Measurements from ENCODE around the gene MINDY4B.

Gene MINDY4B

GRCh38 chr3:150913133-150913922 is 8.1 kb upstream of the MINDY4B start:
- no peaks in the 10 kb centered on the region for H3K9me2 ChIP-seq (replicated peaks; ENCODE audit: insufficient read depth, low read length)
- no peak overlapping the region for H3K4me3 ChIP-seq (ENCODE audit: low read length)
- TF ChIP-seq EZH2phosphoT487 (IDR thresholded peaks at IDR 0.05; ENCODE audit: low read length) = no peak
- no peaks in the 10 kb centered on the region for H3K36me3 ChIP-seq (replicated peaks; ENCODE audit: insufficient read depth, low read length)
- H3K4me2 ChIP-seq (ENCODE audit: low read depth, low read length) = no peak overlapping the region
- H3F3A ChIP-seq (ENCODE audit: insufficient read depth, low read length) = no peaks in the 10 kb centered on the region
- no peak overlapping the region for H3K27ac ChIP-seq (ENCODE audit: low read length)
- no peaks in the 10 kb centered on the region for H3K9me3 ChIP-seq (replicated peaks; ENCODE audit: insufficient read depth, low read length)
- no peaks in the 10 kb centered on the region for H3K79me2 ChIP-seq (ENCODE audit: low read length)
- H3K27me3 ChIP-seq (replicated peaks; ENCODE audit: insufficient read depth, low read length) = no peaks in the 10 kb centered on the region
- no peaks in the 10 kb centered on the region for H4K20me1 ChIP-seq (ENCODE audit: insufficient read depth, low read length)
- no peak overlapping the region for H2AFZ ChIP-seq (ENCODE audit: low read length)
- no peak overlapping the region for H3K9ac ChIP-seq (ENCODE audit: low read length)
- no peak for DNase-seq
- no peaks in the 10 kb centered on the region for H3K4me1 ChIP-seq (ENCODE audit: low read length)

GRCh38 chr3:150912501-150912900 is 7.3 kb upstream of the MINDY4B start:
- no peaks in the 10 kb centered on the region for H3K27me3 ChIP-seq (replicated peaks; ENCODE audit: insufficient read depth, low read length)
- H3K9me2 ChIP-seq (replicated peaks; ENCODE audit: insufficient read depth, low read length) = no peaks in the 10 kb centered on the region
- H3K79me2 ChIP-seq (ENCODE audit: low read length) = no peaks in the 10 kb centered on the region
- no peak overlapping the region for H2AFZ ChIP-seq (ENCODE audit: low read length)
- no peak for TF ChIP-seq CTCF (IDR thresholded peaks at IDR 0.05; ENCODE audit: low read length)
- TF ChIP-seq EZH2phosphoT487 (IDR thresholded peaks at IDR 0.05; ENCODE audit: low read length) = no peak
- TF ChIP-seq EZH2 (optimal IDR thresholded peaks at IDR 0.05; ENCODE audit: low read depth, low read length) = no peak
- H3F3A ChIP-seq (ENCODE audit: insufficient read depth, low read length) = no peaks in the 10 kb centered on the region
- H3K4me1 ChIP-seq (ENCODE audit: low read length) = no peaks in the 10 kb centered on the region
- no peaks in the 10 kb centered on the region for H3K9me3 ChIP-seq (replicated peaks; ENCODE audit: insufficient read depth, low read length)
- no peak overlapping the region for H3K9ac ChIP-seq (ENCODE audit: low read length)
- no peak for DNase-seq
- no peak overlapping the region for H3K27ac ChIP-seq (ENCODE audit: low read length)
- no peaks in the 10 kb centered on the region for H4K20me1 ChIP-seq (ENCODE audit: insufficient read depth, low read length)
- H3K36me3 ChIP-seq (replicated peaks; ENCODE audit: insufficient read depth, low read length) = no peaks in the 10 kb centered on the region
- H3K4me3 ChIP-seq (ENCODE audit: low read length) = no peak overlapping the region
- H3K4me2 ChIP-seq (ENCODE audit: low read depth, low read length) = no peak overlapping the region

- Histone ChIP-seq H3K9ac (ENCODE audit: low read length) (no peak overlapping the region), H3K9me2 (replicated peaks; ENCODE audit: insufficient read depth, low read length) (no peaks in the 10 kb centered on the region), H3F3A (ENCODE audit: insufficient read depth, low read length) (no peaks in the 10 kb centered on the region), H2AFZ (ENCODE audit: low read length) (no peak overlapping the region), H4K20me1 (ENCODE audit: insufficient read depth, low read length) (no peaks in the 10 kb centered on the region), H3K4me3 (ENCODE audit: low read length) (no peak overlapping the region), H3K4me1 (ENCODE audit: low read length) (no peaks in the 10 kb centered on the region), H3K27me3 (replicated peaks; ENCODE audit: insufficient read depth, low read length) (no peaks in the 10 kb centered on the region), H3K79me2 (ENCODE audit: low read length) (no peaks in the 10 kb centered on the region), H3K27ac (ENCODE audit: low read length) (no peak overlapping the region), H3K4me2 (ENCODE audit: low read depth, low read length) (no peak overlapping the region), H3K36me3 (replicated peaks; ENCODE audit: insufficient read depth, low read length) (no peaks in the 10 kb centered on the region), H3K9me3 (replicated peaks; ENCODE audit: insufficient read depth, low read length) (no peaks in the 10 kb centered on the region)
- TF ChIP-seq EZH2phosphoT487 (IDR thresholded peaks at IDR 0.05; ENCODE audit: low read length) (no peak), EZH2 (optimal IDR thresholded peaks at IDR 0.05; ENCODE audit: low read depth, low read length) (no peak), CTCF (IDR thresholded peaks at IDR 0.05; ENCODE audit: low read length) (no peak)
- DNase-seq = no peak
Measured at GRCh38 chr3:150911771-150912170, 6.5 kb upstream of the MINDY4B start.

- H3K27me3 ChIP-seq (replicated peaks; ENCODE audit: insufficient read depth, low read length) = no peaks in the 10 kb centered on the region
- no peaks in the 10 kb centered on the region for H3F3A ChIP-seq (ENCODE audit: insufficient read depth, low read length)
- no peak overlapping the region for H2AFZ ChIP-seq (ENCODE audit: low read length)
- no peak overlapping the region for H3K27ac ChIP-seq (ENCODE audit: low read length)
- H3K4me1 ChIP-seq (ENCODE audit: low read length) = no peaks in the 10 kb centered on the region
- H3K4me3 ChIP-seq (ENCODE audit: low read length) = no peak overlapping the region
- H3K9me2 ChIP-seq (replicated peaks; ENCODE audit: insufficient read depth, low read length) = no peaks in the 10 kb centered on the region
- H3K9ac ChIP-seq (ENCODE audit: low read length) = no peak overlapping the region
- no peaks in the 10 kb centered on the region for H3K36me3 ChIP-seq (replicated peaks; ENCODE audit: insufficient read depth, low read length)
- no peak for DNase-seq
- H3K9me3 ChIP-seq (replicated peaks; ENCODE audit: insufficient read depth, low read length) = no peaks in the 10 kb centered on the region
- no peaks in the 10 kb centered on the region for H4K20me1 ChIP-seq (ENCODE audit: insufficient read depth, low read length)
- no peaks in the 10 kb centered on the region for H3K79me2 ChIP-seq (ENCODE audit: low read length)
- TF ChIP-seq EZH2phosphoT487 (IDR thresholded peaks at IDR 0.05; ENCODE audit: low read length) = no peak
- no peak for TF ChIP-seq CTCF (IDR thresholded peaks at IDR 0.05; ENCODE audit: low read length)
- TF ChIP-seq EZH2 (optimal IDR thresholded peaks at IDR 0.05; ENCODE audit: low read depth, low read length) = no peak
- H3K4me2 ChIP-seq (ENCODE audit: low read depth, low read length) = no peak overlapping the region
Measured at GRCh38 chr3:150906461-150906860, 1.2 kb upstream of the MINDY4B start.

All from MM.1S (cell line).